ENCODE measurements around the gene UST.

DNA sequence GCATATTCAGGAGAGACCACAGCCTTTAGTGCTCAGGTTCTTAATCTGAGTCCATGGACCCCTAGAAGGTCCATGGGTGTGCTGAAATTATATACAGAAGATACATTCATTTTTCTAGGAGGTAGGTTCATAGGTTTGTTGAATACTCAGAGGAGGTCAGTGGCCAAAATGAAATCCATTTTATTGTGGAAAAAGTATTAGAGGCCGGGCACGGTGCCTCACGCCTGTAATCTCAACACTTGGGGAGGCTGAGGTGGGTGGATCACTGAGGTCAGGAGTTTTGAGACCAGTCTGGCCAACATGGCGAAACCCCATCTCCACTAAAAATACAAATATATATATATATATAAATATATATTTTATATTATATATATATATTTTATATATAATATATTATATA lies 9.0 kb upstream of the UST start:
- TF ChIP-seq EZH2phosphoT487 (IDR thresholded peaks at IDR 0.05; ENCODE audit: borderline replicate concordance, low read length) (no peak), CTCF (conservative IDR thresholded peaks at IDR 0.05; ENCODE audit: low read depth, low read length) (no peak)
